Esophagus (tissue), 2 donors: ENCODE measurements around the gene RNU6-8. TPM values are rescaled to one million over a fixed set of nuclear protein-coding genes. Genes with fewer than 3 reads are reported as not detected.

Experiments used
- H3K27ac ChIP-seq, 2 donors: one replicate each; pipeline ENCODE4 v1.5.1; 2013; ENCODE audit warnings: low read depth in 2 of 2, mild to moderate bottlenecking in 2 of 2, inconsistent platforms in 1 of 2, low read length in 1 of 2, moderate library complexity in 1 of 2
- H3K27me3 ChIP-seq, 2 donors: one replicate each; pipeline ENCODE4 v1.6.1; 2013; ENCODE audit warnings: low read length in 2 of 2, control low read depth in 1 of 2, mild to moderate bottlenecking in 1 of 2; ENCODE audit not compliant: insufficient read depth in 2 of 2, control insufficient read depth in 1 of 2
- H3K36me3 ChIP-seq, 2 donors: one replicate each; pipeline ENCODE4 v1.6.1; 2013; ENCODE audit warnings: low read length in 1 of 2; ENCODE audit not compliant: control insufficient read depth in 2 of 2, insufficient read depth in 2 of 2
- H3K4me1 ChIP-seq, 2 donors: one replicate each; pipeline ENCODE4 v1.6.1; 2013; ENCODE audit warnings: low read length in 1 of 2; ENCODE audit not compliant: control insufficient read depth in 2 of 2, insufficient read depth in 2 of 2
- H3K4me3 ChIP-seq, 2 donors: one replicate each; pipeline ENCODE4 v1.5.1; 2013; ENCODE audit warnings: low read length in 2 of 2, mild to moderate bottlenecking in 2 of 2, low read depth in 1 of 2, moderate library complexity in 1 of 2
- H3K9me3 ChIP-seq, 2 donors: one replicate each; pipeline ENCODE4 v1.6.1; 2013; ENCODE audit warnings: mild to moderate bottlenecking in 2 of 2, low read depth in 1 of 2, low read length in 1 of 2, moderate library complexity in 1 of 2; ENCODE audit not compliant: control insufficient read depth in 2 of 2, insufficient read depth in 1 of 2
- WGBS, 2 donors: extraction: QIAGEN DNeasy Blood & Tissue Kit; methylation state at CpG; one replicate each; pipeline ENCODE4 v1.1.7; 2013; 5-methylcytosine and 5-hydroxymethylcytosine counted together
- polyA plus RNA-seq, 2 donors: library from polyadenylated mRNA; stranded (reverse); fragments of 200-250 nt; gene quantifications; one replicate each; pipeline ENCODE4 v1.2.3, GENCODE V29; 2013
- donor health status: healthy with polysubstance abuse.
- donor health status: Bipolar disorder and iron deficiency.

The RNU6-8 gene
- polyA plus RNA-seq, 2 donors = not detected

GRCh38 chr14:32208490-32208889 lies 5.4 kb upstream of the RNU6-8 start:
- H3K36me3 ChIP-seq = no peaks in the 10 kb centered on the region
- no peaks in the 10 kb centered on the region for H3K4me1 ChIP-seq
- 70 to 78% methylated on average over 3 of the region's 3 CpGs for WGBS, 2 donors
- H3K9me3 ChIP-seq = no peaks in the 10 kb centered on the region
- H3K27ac ChIP-seq = no peak overlapping the region
- H3K27me3 ChIP-seq = no peaks in the 10 kb centered on the region
- H3K4me3 ChIP-seq = no peak overlapping the region

DNA sequence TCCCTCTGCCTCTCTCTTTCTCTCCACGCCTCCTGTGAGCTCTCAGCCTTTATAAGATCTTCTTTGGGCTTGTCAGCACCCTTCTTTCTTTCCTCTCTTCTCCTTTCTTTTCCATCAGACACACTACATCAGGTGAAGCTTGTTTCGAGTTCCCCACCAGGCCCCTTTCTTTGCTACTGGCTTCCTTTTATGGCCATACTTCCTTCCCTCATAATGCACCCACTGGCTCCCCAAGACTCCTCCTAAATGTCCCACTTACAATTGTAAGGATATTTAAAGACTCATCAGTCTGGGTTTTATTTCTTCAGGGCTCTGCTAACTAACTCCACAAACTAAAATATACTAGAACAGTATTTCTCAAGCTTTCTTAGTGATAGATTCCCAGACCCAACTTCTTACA lies 3.5 kb upstream of the RNU6-8 start:
- no peaks in the 10 kb centered on the region for H3K9me3 ChIP-seq
- H3K27ac ChIP-seq = no peak overlapping the region
- 73 to 75% methylated on average over 2 of the region's 2 CpGs for WGBS, 2 donors
- no peak overlapping the region for H3K4me3 ChIP-seq
- no peaks in the 10 kb centered on the region for H3K36me3 ChIP-seq
- H3K4me1 ChIP-seq = no peaks in the 10 kb centered on the region
- no peaks in the 10 kb centered on the region for H3K27me3 ChIP-seq

GRCh38 chr14:32205984-32206383 lies 2.9 kb upstream of the RNU6-8 start:
- 69 to 70% methylated on average over 4 of the region's 4 CpGs for WGBS, 2 donors
- Histone ChIP-seq H3K27ac (no peak overlapping the region), H3K4me3 (no peak overlapping the region)

GRCh38 chr14:32205554-32205953 lies 2.5 kb upstream of the RNU6-8 start:
- Histone ChIP-seq H3K27ac (no peak overlapping the region), H3K4me1 (peaks cover 0 to 2% of the 10 kb centered on the region in 2 donors), H3K27me3 (no peaks in the 10 kb centered on the region), H3K9me3 (no peaks in the 10 kb centered on the region), H3K36me3 (no peaks in the 10 kb centered on the region), H3K4me3 (no peak overlapping the region)
- WGBS, 2 donors = 91 to 94% methylated on average over 3 of the region's 3 CpGs

More at GRCh38 chr14:32205984-32206383, 2.9 kb upstream of the RNU6-8 start:
- H3K9me3 ChIP-seq = no peaks in the 10 kb centered on the region
- no peaks in the 10 kb centered on the region for H3K27me3 ChIP-seq
- no peaks in the 10 kb centered on the region for H3K36me3 ChIP-seq
- H3K4me1 ChIP-seq = peaks cover 0 to 1% of the 10 kb centered on the region in 2 donors

DNA sequence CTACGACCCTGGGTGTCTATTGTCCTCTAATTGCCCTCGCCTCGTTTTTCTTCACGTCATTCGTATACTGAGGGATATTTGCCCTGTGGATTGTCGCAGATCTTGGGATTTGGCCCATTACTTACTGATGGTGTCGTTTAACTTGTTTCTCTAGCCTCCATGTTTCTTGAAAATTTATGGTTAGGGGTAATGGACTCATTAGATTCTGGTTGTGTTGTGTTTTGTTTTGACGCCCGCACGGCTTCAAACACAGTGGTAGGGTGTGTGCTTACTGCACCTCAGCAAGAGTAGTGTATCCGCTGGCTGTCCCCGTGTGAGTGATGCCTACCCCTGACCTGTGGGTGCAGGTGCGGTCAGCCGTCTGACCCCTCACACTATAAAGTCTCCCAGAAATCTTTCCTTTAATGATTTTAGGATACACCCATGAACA lies 874 bp upstream of the RNU6-8 start:
- Histone ChIP-seq H3K4me3 (peak overlapping the region; percentile 53 to 81), H3K9me3 (no peaks in the 10 kb centered on the region), H3K4me1 (peaks cover 0 to 2% of the 10 kb centered on the region in 2 donors), H3K27me3 (no peaks in the 10 kb centered on the region), H3K27ac (peak overlapping the region in 1 of 2 donors; percentile 25), H3K36me3 (no peaks in the 10 kb centered on the region)
- 3 to 4% methylated on average over 14 of the region's 14 CpGs for WGBS, 2 donors

- H3K27ac ChIP-seq = peak overlapping the region; percentile 30 to 92
- peak overlapping the region in 1 of 2 donors; percentile 81 for H3K4me3 ChIP-seq
- WGBS, 2 donors = 2 to 3% methylated on average over 8 of the region's 8 CpGs
- H3K27me3 ChIP-seq = no peaks in the 10 kb centered on the region
- H3K9me3 ChIP-seq = no peaks in the 10 kb centered on the region
- H3K4me1 ChIP-seq = peaks cover 0 to 2% of the 10 kb centered on the region in 2 donors
- no peaks in the 10 kb centered on the region for H3K36me3 ChIP-seq
Measured at GRCh38 chr14:32202491-32202997, 525 bp downstream of the RNU6-8 start.

- Histone ChIP-seq H3K27me3 (no peaks in the 10 kb centered on the region), H3K27ac (peak within 1 kb of the TSS; percentile 61 to 92), H3K9me3 (no peaks in the 10 kb centered on the region), H3K36me3 (no peaks in the 10 kb centered on the region), H3K4me3 (peak within 1 kb of the TSS; percentile 74 to 81), H3K4me1 (peaks cover 0 to 2% of the 10 kb centered on the region in 2 donors)
- 1 to 2% methylated on average over 40 of the region's 40 CpGs for WGBS, 2 donors
Measured at GRCh38 chr14:32201816-32202490, 1.1 kb downstream of the RNU6-8 start, which contains the start of gene RNU6-7. TSS of gene RNU6-7 (plus strand) at chr14:32202045.

DNA sequence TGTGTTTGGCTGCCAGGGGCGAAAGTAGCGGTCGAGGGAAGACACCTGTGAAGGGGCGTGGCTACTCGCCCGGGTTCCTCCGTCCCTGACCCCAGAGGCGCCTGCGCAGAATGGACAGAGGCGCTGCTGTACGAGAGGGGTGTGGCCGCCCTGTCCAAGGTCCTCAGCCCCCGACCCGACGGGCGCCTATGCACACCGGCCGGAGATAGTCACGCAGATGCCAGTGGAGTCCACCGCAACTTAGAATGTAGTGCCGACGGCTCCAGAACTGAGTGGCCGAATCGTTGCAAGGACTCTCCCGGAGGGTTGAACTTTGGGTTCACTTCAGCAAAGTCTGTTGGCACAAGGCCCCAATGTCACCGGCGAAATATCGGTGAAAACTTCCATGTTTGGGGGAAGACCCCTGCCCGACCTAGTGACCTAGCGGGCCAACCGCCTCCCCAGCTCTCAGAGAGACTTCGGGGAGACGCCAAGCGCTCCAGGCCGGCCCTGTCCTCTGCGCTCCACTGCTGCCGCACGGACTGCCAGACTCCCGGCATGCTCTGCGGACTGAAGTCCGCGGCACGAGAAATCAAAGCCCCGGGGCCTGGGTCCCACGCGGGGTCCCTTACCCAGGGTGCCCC lies 1.8 kb downstream of the RNU6-8 start:
- peak overlapping the region; percentile 61 to 90 for H3K27ac ChIP-seq
- peak overlapping the region; percentile 74 to 81 for H3K4me3 ChIP-seq
- H3K9me3 ChIP-seq = no peaks in the 10 kb centered on the region
- 0% methylated on average over 46 of the region's 46 CpGs for WGBS, 2 donors
- H3K36me3 ChIP-seq = no peaks in the 10 kb centered on the region
- no peaks in the 10 kb centered on the region for H3K27me3 ChIP-seq
- peaks cover 0 to 2% of the 10 kb centered on the region in 2 donors for H3K4me1 ChIP-seq

- Histone ChIP-seq H3K4me1 (peaks cover 0 to 2% of the 10 kb centered on the region in 2 donors), H3K27me3 (no peaks in the 10 kb centered on the region), H3K27ac (peak overlapping the region in 1 of 2 donors; percentile 90), H3K9me3 (no peaks in the 10 kb centered on the region), H3K4me3 (peak overlapping the region; percentile 74 to 81), H3K36me3 (no peaks in the 10 kb centered on the region)
- 8% methylated on average over 14 of the region's 14 CpGs for WGBS, 2 donors
Measured at GRCh38 chr14:32200368-32201192, 2.5 kb downstream of the RNU6-8 start.
